Mesenchymal stem cell (in vitro differentiated cells and primary cell): ENCODE data around the gene FBN3.

ENCODE experiments used
- DNase-seq: peaks from one replicate; pipeline ENCODE4 v3.0.0-alpha.2; 2013
- H2AFZ ChIP-seq: one replicate; pipeline ENCODE4 v1.6.1; 2013; ENCODE audit warnings: low read depth, mild to moderate bottlenecking, control low read depth, inconsistent platforms, low read length, moderate library complexity
- H2AK5ac ChIP-seq: 2 replicates; pipeline ENCODE4 v1.6.1; 2013; ENCODE audit warnings: low read length, moderate library complexity, mild to moderate bottlenecking, inconsistent platforms; ENCODE audit not compliant: severe bottlenecking
- H2BK120ac ChIP-seq: one replicate; pipeline ENCODE4 v1.6.1; 2013; ENCODE audit warnings: low read depth, mild to moderate bottlenecking, inconsistent platforms, low read length, moderate library complexity
- H2BK12ac ChIP-seq, 2 experiments: one replicate each; pipeline ENCODE4 v1.6.1; 2013; ENCODE audit warnings: inconsistent platforms in 2 of 2, low read length in 2 of 2, mild to moderate bottlenecking in 2 of 2, moderate library complexity in 2 of 2, control low read depth in 1 of 2
- H2BK15ac ChIP-seq: one replicate; pipeline ENCODE4 v1.6.1; 2013; ENCODE audit warnings: mild to moderate bottlenecking, low read depth, inconsistent platforms; ENCODE audit not compliant: poor library complexity, severe bottlenecking
- H2BK5ac ChIP-seq: 2 replicates; pipeline ENCODE4 v1.6.1; 2013; ENCODE audit warnings: low read depth, mild to moderate bottlenecking, low read length, control low read depth, inconsistent platforms; ENCODE audit not compliant: poor library complexity, severe bottlenecking
- H3K14ac ChIP-seq, 2 experiments: one replicate each; pipeline ENCODE4 v1.6.1; 2013; ENCODE audit warnings: inconsistent platforms in 2 of 2, low read length in 2 of 2, control low read depth in 1 of 2, mild to moderate bottlenecking in 1 of 2, moderate library complexity in 1 of 2
- H3K18ac ChIP-seq, 2 experiments: one replicate each; pipeline ENCODE4 v1.6.1; 2013; ENCODE audit warnings: inconsistent platforms in 2 of 2, low read length in 2 of 2, control low read depth in 1 of 2, low read depth in 1 of 2, mild to moderate bottlenecking in 1 of 2
- H3K23ac ChIP-seq, 2 experiments: one replicate each; pipeline ENCODE4 v1.6.1; 2013; ENCODE audit warnings: inconsistent platforms in 2 of 2, low read length in 2 of 2, mild to moderate bottlenecking in 2 of 2, moderate library complexity in 2 of 2, control low read depth in 1 of 2
- H3K27ac ChIP-seq: 2 replicates; pipeline ENCODE4 v1.5.1; 2013; ENCODE audit warnings: mild to moderate bottlenecking, moderate library complexity, low read length, control low read depth, inconsistent platforms; ENCODE audit not compliant: poor library complexity, severe bottlenecking
- H3K27me3 ChIP-seq, 2 experiments: 2 replicates each; pipeline versions ENCODE4 v1.6.1 to v1.7.0; 2013; ENCODE audit warnings: low read length in 2 of 2, mild to moderate bottlenecking in 2 of 2, moderate library complexity in 2 of 2, control low read depth in 1 of 2, inconsistent platforms in 1 of 2; ENCODE audit not compliant: control insufficient read depth in 1 of 2, insufficient read depth in 1 of 2
- H3K36me3 ChIP-seq, 2 experiments: 2 replicates each; pipeline versions ENCODE4 v1.6.1 to v1.7.0; 2013; ENCODE audit warnings: low read length in 2 of 2, control low read depth in 1 of 2, inconsistent platforms in 1 of 2, low read depth in 1 of 2, mild to moderate bottlenecking in 1 of 2; ENCODE audit not compliant: insufficient read depth in 2 of 2, control insufficient read depth in 1 of 2
- H3K4ac ChIP-seq, 2 experiments: one replicate each; pipeline ENCODE4 v1.6.1; 2013; ENCODE audit warnings: inconsistent platforms in 2 of 2, low read length in 2 of 2, mild to moderate bottlenecking in 2 of 2, moderate library complexity in 2 of 2, control low read depth in 1 of 2, low read depth in 1 of 2
- H3K4me1 ChIP-seq: 2 replicates; pipeline ENCODE4 v1.6.1; 2013; ENCODE audit warnings: low read depth, low read length, control low read depth; ENCODE audit not compliant: control insufficient read depth, insufficient read depth
- H3K4me2 ChIP-seq: 2 replicates; pipeline ENCODE4 v1.6.1; 2013; ENCODE audit warnings: low read length, mild to moderate bottlenecking, inconsistent platforms; ENCODE audit not compliant: poor library complexity, severe bottlenecking
- H3K4me3 ChIP-seq, 2 experiments: 2 replicates each; pipeline versions ENCODE4 v1.5.1 to v1.7.0; 2013; ENCODE audit warnings: low read length in 2 of 2, mild to moderate bottlenecking in 2 of 2, control low read depth in 1 of 2, low read depth in 1 of 2; ENCODE audit not compliant: insufficient read depth in 1 of 2
- H3K79me1 ChIP-seq: replicated peaks from 2 replicates; pipeline ENCODE4 v1.6.1; 2013; ENCODE audit warnings: mild to moderate bottlenecking, control low read depth, low read length, inconsistent platforms; ENCODE audit not compliant: poor library complexity, severe bottlenecking
- H3K9ac ChIP-seq: 2 replicates; pipeline ENCODE4 v1.7.0; 2013; ENCODE audit warnings: mild to moderate bottlenecking, low read length, moderate library complexity
- H3K9me3 ChIP-seq: 2 replicates; pipeline ENCODE4 v1.7.0; 2013; ENCODE audit warnings: mild to moderate bottlenecking, low read length; ENCODE audit not compliant: control insufficient read depth
- H4K8ac ChIP-seq: one replicate; pipeline ENCODE4 v1.6.1; 2013; ENCODE audit warnings: inconsistent platforms, mild to moderate bottlenecking, low read length, moderate library complexity
- H4K91ac ChIP-seq: one replicate; pipeline ENCODE4 v1.6.1; 2013; ENCODE audit warnings: mild to moderate bottlenecking, low read length, inconsistent platforms
- WGBS: methylation state at CpG from one replicate; pipeline ENCODE4 v1.1.7; 2013; ENCODE audit warnings: mixed read lengths; 5-methylcytosine and 5-hydroxymethylcytosine counted together

The FBN3 gene

DNA sequence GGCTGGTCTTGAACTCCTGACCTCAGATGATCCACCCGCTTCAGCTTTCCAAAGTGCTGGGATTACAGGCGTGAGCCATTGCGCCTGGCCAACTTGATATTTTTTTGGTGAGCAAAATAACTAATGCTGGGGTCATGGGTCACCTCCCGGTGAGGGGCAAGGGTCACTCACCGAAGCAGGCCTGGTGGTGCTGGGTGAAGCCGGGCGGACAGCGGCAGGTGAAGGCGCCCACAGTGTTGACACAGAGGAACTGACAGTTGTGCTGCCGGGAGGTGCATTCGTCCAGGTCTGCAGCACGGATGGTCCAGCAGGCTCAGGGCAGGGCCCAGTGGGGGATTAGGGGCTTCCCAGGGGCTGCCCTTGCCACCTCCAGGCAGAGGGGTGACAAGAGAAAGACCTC is 68.6 kb downstream of the FBN3 start:
- Histone ChIP-seq H3K18ac (no peak overlapping the region), H3K79me1 (no peaks in the 10 kb centered on the region), H2BK5ac (no peak overlapping the region), H3K4me2 (no peak overlapping the region), H4K8ac (no peak overlapping the region), H3K14ac (no peak overlapping the region), H3K4ac (no peak overlapping the region), H3K27ac (no peak overlapping the region), H2AFZ (no peak overlapping the region), H3K4me3 (no peak overlapping the region), H3K27me3 (peaks cover 10 to 26% of the 10 kb centered on the region in 2 experiments), H3K36me3 (no peaks in the 10 kb centered on the region), H4K91ac (no peak overlapping the region), H2BK15ac (no peak overlapping the region), H3K9me3 (no peaks in the 10 kb centered on the region), H3K9ac (no peak overlapping the region), H3K4me1 (no peaks in the 10 kb centered on the region), H2BK12ac (no peak overlapping the region), H3K23ac (no peak overlapping the region), H2AK5ac (no peak overlapping the region), H2BK120ac (no peak overlapping the region)
- DNase-seq: no peak
- 93% methylated on average over 12 of the region's 12 CpGs for WGBS

DNA sequence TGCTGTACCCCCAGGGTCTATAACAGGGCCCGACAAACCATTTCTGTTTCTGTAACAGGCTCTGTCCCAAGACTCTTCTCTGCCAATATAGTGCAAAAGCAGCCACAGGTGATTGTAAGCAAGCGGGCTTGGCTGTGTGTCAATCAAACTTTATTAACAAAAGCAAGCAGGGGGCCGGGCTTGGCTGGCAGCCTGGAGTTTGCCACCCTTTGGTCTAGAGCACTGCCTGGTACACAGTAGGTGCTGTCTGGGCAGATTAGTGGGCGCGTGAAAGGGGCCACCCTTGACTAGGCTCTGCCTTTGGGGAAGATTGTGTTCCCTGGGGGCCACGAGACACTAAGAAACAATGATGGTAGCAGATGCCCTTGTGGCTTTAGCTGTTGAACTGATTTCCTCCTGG is 69.4 kb downstream of the FBN3 start:
- Histone ChIP-seq H3K4me1 (no peaks in the 10 kb centered on the region), H3K4me2 (no peak overlapping the region), H2BK120ac (no peak overlapping the region), H2AFZ (no peak overlapping the region), H2BK5ac (no peak overlapping the region), H3K14ac (no peak overlapping the region), H3K4ac (no peak overlapping the region), H3K36me3 (no peaks in the 10 kb centered on the region), H4K8ac (no peak overlapping the region), H2AK5ac (no peak overlapping the region), H3K4me3 (no peak overlapping the region), H2BK15ac (no peak overlapping the region), H2BK12ac (no peak overlapping the region), H3K9me3 (no peaks in the 10 kb centered on the region), H3K18ac (no peak overlapping the region), H3K79me1 (no peaks in the 10 kb centered on the region), H3K27me3 (peaks cover 10 to 34% of the 10 kb centered on the region in 2 experiments), H3K27ac (no peak overlapping the region), H4K91ac (no peak overlapping the region), H3K9ac (no peak overlapping the region), H3K23ac (no peak overlapping the region)
- no peak for DNase-seq
- 88% methylated on average over 6 of the region's 6 CpGs for WGBS

DNA sequence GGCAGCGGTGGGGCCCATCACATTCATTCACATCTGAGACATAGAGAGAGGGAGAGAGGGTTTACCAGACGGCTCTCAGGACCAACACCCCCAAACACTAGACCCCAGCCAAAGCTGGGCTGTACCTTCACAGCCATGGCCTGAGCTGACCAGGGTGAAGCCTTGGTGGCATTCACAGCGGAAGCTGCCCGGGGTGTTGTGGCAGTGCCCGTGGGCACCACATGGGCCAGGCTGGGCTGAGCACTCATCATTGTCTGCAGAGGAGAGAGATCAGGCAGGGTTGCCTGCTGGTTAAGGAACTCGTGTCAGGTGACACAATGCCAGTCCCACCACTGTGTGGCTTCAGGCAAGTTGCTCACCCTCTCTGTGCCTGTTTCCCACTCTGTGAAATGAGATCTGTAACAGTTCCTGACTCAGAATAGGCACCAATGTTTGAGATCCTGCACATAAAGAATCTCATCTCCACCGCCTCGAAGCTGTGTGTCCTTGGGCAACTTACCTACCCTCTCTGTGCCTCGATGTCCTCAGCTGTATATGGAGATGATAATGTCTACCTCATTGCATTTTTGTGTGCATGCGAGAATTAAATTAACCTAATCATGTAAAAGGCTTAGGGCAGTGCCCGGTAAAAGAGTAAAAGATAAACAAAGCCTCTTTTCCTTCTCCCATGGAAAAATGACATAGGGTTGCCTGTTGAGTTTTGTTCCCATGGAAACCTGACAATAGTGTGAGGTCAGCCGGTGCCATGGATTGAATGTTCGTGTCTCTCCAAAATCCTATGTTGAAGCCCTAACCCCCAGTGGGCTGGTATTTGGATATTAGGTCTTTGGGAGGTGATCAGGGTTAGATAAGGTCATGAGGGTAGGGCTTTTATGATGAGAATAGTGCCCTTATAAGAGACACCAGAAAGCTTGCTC is 74.0 kb downstream of the FBN3 start:
- H3K4me1 ChIP-seq: no peaks in the 10 kb centered on the region
- H3K23ac ChIP-seq: no peak overlapping the region
- H3K4ac ChIP-seq: no peak overlapping the region
- H2AK5ac ChIP-seq: no peak overlapping the region
- no peaks in the 10 kb centered on the region for H3K36me3 ChIP-seq
- H3K79me1 ChIP-seq: no peaks in the 10 kb centered on the region
- no peak overlapping the region for H2BK12ac ChIP-seq
- H3K9ac ChIP-seq: no peak overlapping the region
- no peak overlapping the region for H2AFZ ChIP-seq
- WGBS: 92% methylated on average over 11 of the region's 13 CpGs
- no peak overlapping the region for H3K18ac ChIP-seq
- peak; percentile 13 for DNase-seq
- no peak overlapping the region for H3K14ac ChIP-seq
- H2BK5ac ChIP-seq: no peak overlapping the region
- no peak overlapping the region for H2BK15ac ChIP-seq
- no peak overlapping the region for H2BK120ac ChIP-seq
- no peak overlapping the region for H3K27ac ChIP-seq
- H3K4me3 ChIP-seq: no peak overlapping the region
- peaks cover 7% of the 10 kb centered on the region for H3K9me3 ChIP-seq
- no peak overlapping the region for H4K91ac ChIP-seq
- no peak overlapping the region for H3K4me2 ChIP-seq
- no peak overlapping the region for H4K8ac ChIP-seq
- peaks cover 10 to 34% of the 10 kb centered on the region in 2 experiments for H3K27me3 ChIP-seq

DNA sequence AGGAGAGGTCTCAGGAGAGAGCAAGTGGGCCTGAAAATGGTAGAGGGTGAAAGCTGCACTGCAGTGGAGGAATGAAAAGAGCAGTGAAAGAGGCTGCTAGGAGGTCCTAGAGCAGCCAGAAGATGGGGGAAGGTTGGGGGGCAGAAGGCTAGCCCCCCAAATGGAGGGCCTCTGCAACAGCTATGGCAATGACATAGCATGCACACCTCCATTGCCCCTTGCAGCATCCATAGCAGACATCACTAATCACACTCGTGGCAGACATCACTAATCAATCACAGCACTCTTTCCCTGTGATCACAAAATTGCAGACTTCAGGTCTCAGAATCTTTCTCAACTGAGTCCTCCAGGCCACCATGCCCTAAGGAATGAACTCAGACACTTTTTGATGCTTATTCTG is 74.9 kb downstream of the FBN3 start:
- Histone ChIP-seq H3K23ac (no peak overlapping the region), H4K8ac (no peak overlapping the region), H2BK12ac (no peak overlapping the region), H3K4ac (no peak overlapping the region), H2BK120ac (no peak overlapping the region), H3K4me1 (no peaks in the 10 kb centered on the region), H3K9me3 (peaks cover 12% of the 10 kb centered on the region), H3K4me3 (no peak overlapping the region), H3K14ac (no peak overlapping the region), H3K79me1 (no peaks in the 10 kb centered on the region), H2AK5ac (no peak overlapping the region), H2BK5ac (no peak overlapping the region), H2BK15ac (no peak overlapping the region), H3K36me3 (no peaks in the 10 kb centered on the region), H3K27me3 (peaks cover 4 to 28% of the 10 kb centered on the region in 2 experiments), H3K4me2 (no peak overlapping the region), H3K27ac (no peak overlapping the region), H2AFZ (no peak overlapping the region), H3K9ac (no peak overlapping the region), H4K91ac (no peak overlapping the region), H3K18ac (no peak overlapping the region)
- no peak for DNase-seq
- WGBS: 65% methylated on average over 1 of the region's 1 CpG
